Brain microvascular endothelial cell (primary cell): ENCODE results near the gene MTUS2.

Experiments used
- DNase-seq: peaks from one replicate; pipeline ENCODE4 v3.0.0-alpha.2; 2020
- H3K27ac ChIP-seq: fragments of 250-450 bp; sonication (Bioruptor Pico); 2 replicates; pipeline ENCODE4 v1.5.1; 2020; ENCODE audit warnings: mild to moderate bottlenecking, moderate library complexity
- H3K27me3 ChIP-seq: fragments of 250-450 bp; sonication (Bioruptor Pico); replicated peaks from 2 replicates; pipeline ENCODE4 v1.5.1; 2020; ENCODE audit warnings: mild to moderate bottlenecking
- H3K36me3 ChIP-seq: fragments of 250-450 bp; sonication (Bioruptor Pico); replicated peaks from 2 replicates; pipeline ENCODE4 v1.5.1; 2020; ENCODE audit warnings: mild to moderate bottlenecking
- H3K4me3 ChIP-seq: 2 replicates; pipeline ENCODE4 v1.5.1; 2011; ENCODE audit warnings: low read depth, mild to moderate bottlenecking, control low read depth, low read length, moderate library complexity
- CTCF ChIP-seq: IDR thresholded peaks from 2 replicates; pipeline ENCODE4 v1.5.1; 2011; ENCODE audit warnings: low read depth, mild to moderate bottlenecking, moderate library complexity, low read length, control low read depth, inconsistent platforms; ENCODE audit errors: missing control alignments
- in situ Hi-C: cut with HindIII; loops from 2 replicates; pipeline ENCODE4 v1.10.0; 2017; ENCODE audit warnings: low sequenced_read_pairs, low pct_ligation_motif_present

MTUS2 gene

GRCh38 chr13:29101905-29102304 is 281.8 kb downstream of the MTUS2 start:
- TF ChIP-seq CTCF: no peak

GRCh38 chr13:29103065-29103800 is 283.1 kb downstream of the MTUS2 start:
- in situ Hi-C loops: no loop called here
- no peak for TF ChIP-seq CTCF
- DNase-seq: no peak
- Histone ChIP-seq H3K27me3 (no peaks in the 10 kb centered on the region), H3K27ac (no peak overlapping the region), H3K4me3 (no peak overlapping the region), H3K36me3 (no peaks in the 10 kb centered on the region)

More at GRCh38 chr13:29101905-29102304, 281.8 kb downstream of the MTUS2 start:
- Histone ChIP-seq H3K27ac (no peak overlapping the region), H3K27me3 (no peaks in the 10 kb centered on the region), H3K36me3 (no peaks in the 10 kb centered on the region), H3K4me3 (no peak overlapping the region)
- in situ Hi-C loops: no loop called here
- no peak for DNase-seq

GRCh38 chr13:29104461-29104860 is 284.3 kb downstream of the MTUS2 start:
- no peak overlapping the region for H3K27ac ChIP-seq
- in situ Hi-C loops: no loop called here
- no peak for TF ChIP-seq CTCF

DNA sequence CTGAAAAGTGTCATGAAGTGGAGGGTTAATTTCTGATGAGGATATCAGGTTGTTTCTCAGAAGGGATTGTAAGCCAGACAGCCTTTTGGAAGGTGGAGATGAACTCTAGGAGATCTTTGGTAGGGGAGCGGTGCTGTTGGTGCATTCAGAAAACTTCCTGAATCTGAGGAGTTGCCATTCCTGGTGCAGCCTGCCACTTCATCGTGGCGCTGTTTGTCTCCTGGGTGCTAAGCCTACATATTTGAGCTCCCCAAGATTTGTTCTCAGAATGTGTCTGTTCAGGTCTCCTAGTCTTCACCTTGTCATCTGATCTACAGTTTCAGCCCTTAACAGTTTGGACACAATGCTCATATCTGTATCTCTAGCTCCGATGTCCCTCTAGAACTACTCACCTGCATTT is 285.6 kb downstream of the MTUS2 start:
- no peak overlapping the region for H3K4me3 ChIP-seq
- no peak for TF ChIP-seq CTCF
- no peak for DNase-seq
- H3K27me3 ChIP-seq: no peaks in the 10 kb centered on the region
- in situ Hi-C loops: no loop called here
- no peak overlapping the region for H3K27ac ChIP-seq
- no peaks in the 10 kb centered on the region for H3K36me3 ChIP-seq

More at GRCh38 chr13:29104461-29104860, 284.3 kb downstream of the MTUS2 start:
- H3K27me3 ChIP-seq: no peaks in the 10 kb centered on the region
- DNase-seq: no peak
- no peak overlapping the region for H3K4me3 ChIP-seq
- H3K36me3 ChIP-seq: no peaks in the 10 kb centered on the region

DNA sequence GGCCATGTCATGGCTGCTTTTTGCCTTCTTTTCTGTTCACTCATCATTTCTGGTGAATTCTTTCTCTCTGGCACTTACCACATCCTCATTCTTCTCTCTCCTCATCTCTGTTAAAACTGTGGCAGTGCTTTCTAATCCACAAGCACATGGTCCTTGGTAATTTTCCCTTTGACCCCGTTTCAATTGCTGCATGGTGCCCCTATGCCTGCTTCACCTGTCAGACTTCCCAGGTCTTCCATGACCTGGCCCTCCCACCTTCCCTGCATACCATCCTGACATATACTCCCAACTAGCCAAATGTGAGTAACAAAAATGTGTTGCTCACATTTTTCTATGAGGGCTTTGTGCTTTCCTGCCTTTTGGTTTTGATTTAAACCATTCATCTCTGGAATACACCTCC is 286.5 kb downstream of the MTUS2 start:
- no peak overlapping the region for H3K27ac ChIP-seq
- H3K36me3 ChIP-seq: no peaks in the 10 kb centered on the region
- no peak for TF ChIP-seq CTCF
- no peak overlapping the region for H3K4me3 ChIP-seq
- DNase-seq: no peak
- no peaks in the 10 kb centered on the region for H3K27me3 ChIP-seq
- in situ Hi-C loops: no loop called here
